Gastrocnemius medialis (tissue), 4 donors: Measurements from ENCODE around the gene DLAT. TPM values are rescaled to one million over a fixed set of nuclear protein-coding genes. Genes with fewer than 3 reads are reported as not detected.
A peak's percentile ranks its signal among the peaks of the same experiment; 100 is the strongest.
"Not testable (repeated sequence)": the region's sequence is repeated elsewhere in the genome, so short reads cannot be mapped to it uniquely, and the experiment has no call there.

ENCODE experiments used
- ATAC-seq, 2 donors: fragments of 150-250 bp; one replicate each; pipeline ENCODE4 v1.9.1; 2016
- DNase-seq, 2 donors: peaks; one replicate each; pipeline ENCODE4 v3.0.0-alpha.2; 2019
- H3K27ac ChIP-seq, 4 donors: fragments of 200-600 bp; sonication (generic); 1 replicate in 1 of 4; 2 replicates in 3 of 4; pipeline ENCODE4 v1.5.1; 2016 to 2018; ENCODE audit warnings: mild to moderate bottlenecking in 2 of 4, moderate library complexity in 1 of 4
- H3K27me3 ChIP-seq, 3 donors: fragments of 200-600 bp; sonication (generic) in 2 of 3; 1 replicate in 1 of 3; 2 replicates in 2 of 3; pipeline versions ENCODE4 v1.5.1 to v1.6.0; 2016 to 2019; ENCODE audit warnings: mild to moderate bottlenecking in 1 of 3, moderate library complexity in 1 of 3
- H3K36me3 ChIP-seq, 2 donors: fragments of 200-600 bp; sonication (generic) in 1 of 2; one replicate each; pipeline ENCODE4 v1.5.1; 2017 to 2018
- H3K4me1 ChIP-seq, 2 donors: fragments of 200-600 bp; sonication (generic) in 1 of 2; one replicate each; pipeline ENCODE4 v1.5.1; 2016 to 2017; ENCODE audit warnings: mild to moderate bottlenecking in 2 of 2
- H3K4me3 ChIP-seq, 4 donors: fragments of 200-600 bp; sonication (generic) in 3 of 4; 1 replicate in 1 of 4; 2 replicates in 3 of 4; pipeline ENCODE4 v1.5.1; 2016 to 2019; ENCODE audit warnings: mild to moderate bottlenecking in 2 of 4
- H3K9me3 ChIP-seq, 3 donors: fragments of 200-600 bp; sonication (generic) in 2 of 3; 1 replicate in 1 of 3; 2 replicates in 2 of 3; pipeline ENCODE4 v1.5.1; 2016 to 2019
- POLR2A ChIP-seq, 2 donors: fragments of 450-650 bp; IDR thresholded peaks; one replicate each; pipeline ENCODE4 v1.6.1; 2017; ENCODE audit warnings: antibody characterized with exemption in 2 of 2, mild to moderate bottlenecking in 2 of 2, moderate library complexity in 2 of 2
- in situ Hi-C, 4 donors: fragments of 200-750 bp; cut with MboI; loops; one replicate each; pipeline versions ENCODE4 v1.15.0 to v1.8.0; 2017; ENCODE audit warnings: low sequenced_read_pairs in 4 of 4
- intact Hi-C: fragments of 100-400 bp; cut with DNase I; formaldehyde crosslinking; loops from one replicate; pipeline ENCODE4 v1.15.1; 2023; ENCODE audit warnings: low total_unique reads
- total RNA-seq, 4 donors: library from RNA; depleted of rRNA; stranded (reverse); fragments of >200 nt; gene quantifications; one replicate each; pipeline versions ENCODE4 v1.1.0 to v1.2.3, GENCODE V29; 2016
- TF ChIP-seq, protein P1 (sequence below), 5 experiments: fragments of 450-650 bp in 3 of 5; fragments of 200-600 bp in 2 of 5; sonication (generic) in 2 of 5; IDR thresholded peaks in 4 of 5; conservative IDR thresholded peaks in 1 of 5; 1 replicate in 4 of 5; 2 replicates in 1 of 5; pipeline ENCODE4 v1.5.1; 2016 to 2019; ENCODE audit warnings: antibody characterized with exemption in 5 of 5, mild to moderate bottlenecking in 3 of 5, moderate library complexity in 3 of 5

The DLAT gene
- total RNA-seq, 4 donors from 2014 or later: 60.1 to 117 (median 67.8) TPM

DNA sequence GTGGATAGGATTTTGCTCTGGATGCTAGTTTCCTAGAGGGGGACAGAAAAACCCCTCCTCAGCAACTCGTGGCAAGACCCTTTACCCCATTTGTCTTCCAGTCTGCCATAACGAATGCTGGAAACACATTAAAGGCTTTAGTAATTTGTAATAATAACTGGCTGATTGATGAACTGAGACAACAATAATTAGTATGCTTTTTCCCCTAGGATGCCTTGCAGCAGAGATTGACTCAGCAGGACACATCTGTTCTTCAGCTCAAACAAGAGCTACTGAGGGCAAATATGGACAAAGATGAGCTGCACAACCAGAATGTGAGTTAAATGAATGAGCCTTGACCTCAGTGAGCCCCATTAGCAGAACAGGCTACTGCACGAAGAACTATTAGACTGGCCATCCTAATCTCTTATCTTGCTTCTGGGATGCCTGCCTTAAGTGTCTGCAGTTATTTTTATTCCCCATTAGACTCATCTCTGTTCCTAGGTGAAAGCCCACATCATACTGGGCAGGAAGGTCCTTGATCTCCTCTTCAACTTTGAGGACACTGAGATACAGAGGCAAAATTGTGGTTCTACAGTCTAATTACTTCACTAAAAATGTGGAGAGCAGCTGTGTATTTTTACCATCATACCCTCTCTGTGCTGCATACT lies 32.9 kb upstream of the DLAT start:
- DNase-seq: no peak

DNA sequence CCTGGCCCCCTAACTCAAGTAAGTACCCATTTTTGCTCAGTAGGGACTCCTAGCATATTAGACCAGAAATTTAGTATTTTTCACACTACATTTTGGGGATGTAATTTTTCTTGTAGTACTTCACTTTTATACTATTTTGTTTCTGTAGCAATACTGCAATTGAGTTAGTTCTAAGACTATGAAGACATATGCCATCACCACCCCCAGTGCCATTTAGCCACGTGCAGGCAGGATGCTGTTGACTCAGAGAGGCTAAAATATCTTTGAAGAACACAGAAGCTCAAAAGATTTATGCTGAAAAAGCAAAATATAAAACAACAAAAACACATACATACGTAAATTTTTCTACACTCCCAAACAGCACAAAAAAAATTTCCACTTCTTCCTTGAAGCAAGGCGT lies 29.1 kb upstream of the DLAT start:
- intact Hi-C loops (loop anchor here (1.0 to 2.0 kb wide), 2 partner anchors 64 to 117 kb away; partner anchors contain the start of genes CFAP68 and FDXACB1), in situ Hi-C loops (loop anchor here in 2 of 4 donors (10.0 kb wide), 1 partner anchor 121 kb away; the partner anchor contains the start of genes ALG9 (in 2 of the 2), CFAP68 (in 2 of the 2) and FDXACB1 (in 2 of the 2))
- no peak for DNase-seq
- peaks cover 12 to 22% of the 10 kb centered on the region in 2 donors for H3K4me1 ChIP-seq
- no peaks in the 10 kb centered on the region for H3K27me3 ChIP-seq
- H3K4me3 ChIP-seq: no peak overlapping the region
- H3K9me3 ChIP-seq: no peaks in the 10 kb centered on the region
- TF ChIP-seq, protein P1, sequence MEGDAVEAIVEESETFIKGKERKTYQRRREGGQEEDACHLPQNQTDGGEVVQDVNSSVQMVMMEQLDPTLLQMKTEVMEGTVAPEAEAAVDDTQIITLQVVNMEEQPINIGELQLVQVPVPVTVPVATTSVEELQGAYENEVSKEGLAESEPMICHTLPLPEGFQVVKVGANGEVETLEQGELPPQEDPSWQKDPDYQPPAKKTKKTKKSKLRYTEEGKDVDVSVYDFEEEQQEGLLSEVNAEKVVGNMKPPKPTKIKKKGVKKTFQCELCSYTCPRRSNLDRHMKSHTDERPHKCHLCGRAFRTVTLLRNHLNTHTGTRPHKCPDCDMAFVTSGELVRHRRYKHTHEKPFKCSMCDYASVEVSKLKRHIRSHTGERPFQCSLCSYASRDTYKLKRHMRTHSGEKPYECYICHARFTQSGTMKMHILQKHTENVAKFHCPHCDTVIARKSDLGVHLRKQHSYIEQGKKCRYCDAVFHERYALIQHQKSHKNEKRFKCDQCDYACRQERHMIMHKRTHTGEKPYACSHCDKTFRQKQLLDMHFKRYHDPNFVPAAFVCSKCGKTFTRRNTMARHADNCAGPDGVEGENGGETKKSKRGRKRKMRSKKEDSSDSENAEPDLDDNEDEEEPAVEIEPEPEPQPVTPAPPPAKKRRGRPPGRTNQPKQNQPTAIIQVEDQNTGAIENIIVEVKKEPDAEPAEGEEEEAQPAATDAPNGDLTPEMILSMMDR (IDR thresholded peaks at IDR 0.05 in 4 of 5, conservative IDR thresholded peaks at IDR 0.05 in 1 of 5): no peak
- no peak for TF ChIP-seq POLR2A (IDR thresholded peaks at IDR 0.05)
- no peak for ATAC-seq
- peak overlapping the region; percentile 84 to 94 (median 88) for H3K27ac ChIP-seq
- no peaks in the 10 kb centered on the region for H3K36me3 ChIP-seq

More for the DNA sequence above, 32.9 kb upstream of the DLAT start:
- peak overlapping the region; percentile 84 to 94 (median 88) for H3K27ac ChIP-seq
- intact Hi-C loops (no loop called here), in situ Hi-C loops (loop anchor here in 2 of 4 donors (10.0 kb wide), 1 partner anchor 118 kb away; the partner anchor contains the start of genes ALG9 (in 2 of the 2), CFAP68 (in 2 of the 2) and FDXACB1 (in 2 of the 2))
- H3K27me3 ChIP-seq: no peaks in the 10 kb centered on the region
- peaks cover 21 to 31% of the 10 kb centered on the region in 2 donors for H3K4me1 ChIP-seq
- TF ChIP-seq, protein P1 (IDR thresholded peaks at IDR 0.05 in 4 of 5, conservative IDR thresholded peaks at IDR 0.05 in 1 of 5): no peak
- no peak for TF ChIP-seq POLR2A (IDR thresholded peaks at IDR 0.05)
- H3K9me3 ChIP-seq: no peaks in the 10 kb centered on the region
- no peak for ATAC-seq
- H3K36me3 ChIP-seq: no peaks in the 10 kb centered on the region
- H3K4me3 ChIP-seq: no peak overlapping the region

DNA sequence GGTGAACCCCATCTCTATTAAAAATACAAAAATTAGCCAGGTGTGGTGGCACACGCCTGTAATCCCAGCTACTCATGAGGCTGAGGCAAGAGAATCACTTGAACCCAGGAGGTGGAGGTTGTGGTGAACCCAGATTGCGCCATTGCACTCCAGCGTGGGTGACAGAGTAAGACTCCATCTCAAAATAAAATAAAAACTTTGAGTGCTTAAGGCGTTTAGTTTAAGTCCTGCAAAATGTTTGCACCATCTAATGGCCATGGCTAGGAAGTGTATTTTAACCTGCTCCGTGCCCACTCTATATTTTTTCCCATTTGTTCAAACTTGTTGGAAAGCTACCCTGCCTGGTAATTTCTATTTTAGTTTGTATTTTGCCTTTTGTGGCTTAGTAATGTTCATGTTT lies 28.5 kb upstream of the DLAT start:
- TF ChIP-seq, protein P1 (IDR thresholded peaks at IDR 0.05 in 4 of 5, conservative IDR thresholded peaks at IDR 0.05 in 1 of 5): peak; percentile 32 to 50 (median 48)
- not testable (repeated sequence) for H3K27me3 ChIP-seq, H3K9me3 ChIP-seq, DNase-seq, H3K36me3 ChIP-seq
- peak; percentile 84 to 85 for ATAC-seq
- intact Hi-C loops (loop anchor here (1.0 to 2.0 kb wide), 2 partner anchors 64 to 118 kb away; partner anchors contain the start of genes CFAP68 and FDXACB1), in situ Hi-C loops (loop anchor here in 2 of 4 donors (10.0 kb wide), 1 partner anchor 122 kb away; the partner anchor contains the start of genes ALG9 (in 2 of the 2), CFAP68 (in 2 of the 2) and FDXACB1 (in 2 of the 2))
- Histone ChIP-seq H3K27ac (peak overlapping the region; percentile 84 to 94 (median 88)), H3K4me1 (peaks cover 12 to 22% of the 10 kb centered on the region in 2 donors), H3K4me3 (peak overlapping the region in 2 of 4 donors; percentile 16 to 41)

DNA sequence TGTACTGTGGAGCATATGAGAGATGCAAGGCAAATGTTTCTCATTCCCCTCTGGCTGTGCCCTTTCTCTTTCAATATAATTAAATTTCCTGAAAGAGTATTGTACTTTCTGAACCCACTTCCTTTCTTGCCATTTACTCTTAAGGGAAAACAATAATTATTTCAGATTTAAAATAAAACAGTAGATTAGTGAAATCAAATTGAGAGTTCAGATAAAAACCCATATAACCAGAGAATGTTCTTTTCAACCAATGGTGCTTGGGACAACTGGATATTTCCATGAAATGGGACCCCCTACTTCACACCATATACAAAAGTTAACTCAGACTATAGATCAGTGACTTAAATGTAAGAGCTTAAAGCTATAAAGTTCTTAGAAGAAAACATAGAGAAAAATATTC lies 26.1 kb upstream of the DLAT start:
- no peak for ATAC-seq
- no peak overlapping the region for H3K27ac ChIP-seq
- DNase-seq: no peak
- intact Hi-C loops: no loop called here
- in situ Hi-C loops: loop anchor here in 2 of 4 donors (10.0 kb wide), 1 partner anchor 124 kb away; the partner anchor contains the start of genes ALG9 (in 2 of the 2), CFAP68 (in 2 of the 2) and FDXACB1 (in 2 of the 2)
- H3K9me3 ChIP-seq: no peaks in the 10 kb centered on the region
- TF ChIP-seq POLR2A (IDR thresholded peaks at IDR 0.05): no peak
- TF ChIP-seq, protein P1 (IDR thresholded peaks at IDR 0.05 in 4 of 5, conservative IDR thresholded peaks at IDR 0.05 in 1 of 5): no peak
- peaks cover under 1 to 11% of the 10 kb centered on the region in 2 donors for H3K4me1 ChIP-seq
- H3K36me3 ChIP-seq: no peaks in the 10 kb centered on the region
- no peaks in the 10 kb centered on the region for H3K27me3 ChIP-seq
- H3K4me3 ChIP-seq: no peak overlapping the region
